HG02852 (cell line): ENCODE data around the gene PCGF2.
"Not testable (repeated sequence)": the region's sequence is repeated elsewhere in the genome, so short reads cannot be mapped to it uniquely, and the experiment has no call there.

ENCODE experiments used
- ATAC-seq: cut with Tn5 transposase; IDR thresholded peaks from one replicate; pipeline ENCODE4 v1.9.1; 2021; ENCODE audit warnings: mild to moderate bottlenecking, moderate library complexity; ENCODE audit not compliant: unreplicated experiment

PCGF2 gene

DNA sequence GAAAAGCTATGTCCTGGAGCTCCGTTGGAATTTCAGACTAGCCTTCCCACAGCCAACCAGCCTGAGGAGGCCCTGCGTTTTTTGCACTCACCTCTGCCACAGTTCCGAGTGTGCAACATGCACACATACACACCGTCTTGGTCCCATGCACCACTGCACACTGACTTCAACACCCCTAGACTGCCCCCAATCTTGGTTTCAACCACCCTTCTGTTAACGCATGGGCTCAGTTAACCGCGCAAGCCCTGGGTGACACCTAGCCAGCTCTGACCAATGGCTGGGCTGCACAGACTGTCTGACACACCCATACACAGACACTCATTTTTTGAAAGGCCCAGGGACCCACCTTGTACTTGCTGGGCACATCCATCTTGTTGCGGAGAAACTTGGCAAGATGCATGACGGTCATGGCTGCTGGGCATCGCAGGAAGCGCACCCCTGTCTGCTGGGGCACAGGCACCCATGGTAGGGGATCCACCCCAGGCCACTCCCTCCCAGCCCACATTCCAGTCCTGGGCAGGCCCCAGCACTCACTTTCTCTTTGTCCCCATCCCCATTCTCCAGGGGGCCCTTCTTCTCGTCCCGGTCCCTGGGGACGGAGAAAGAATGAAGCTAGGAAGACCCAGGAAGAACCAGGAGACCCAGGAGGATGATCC is 10.0 kb downstream of the PCGF2 start:
- ATAC-seq, result no peak

- no peak for ATAC-seq
Observed at GRCh38 chr17:38735161-38735997, 12.8 kb downstream of the PCGF2 start.

DNA sequence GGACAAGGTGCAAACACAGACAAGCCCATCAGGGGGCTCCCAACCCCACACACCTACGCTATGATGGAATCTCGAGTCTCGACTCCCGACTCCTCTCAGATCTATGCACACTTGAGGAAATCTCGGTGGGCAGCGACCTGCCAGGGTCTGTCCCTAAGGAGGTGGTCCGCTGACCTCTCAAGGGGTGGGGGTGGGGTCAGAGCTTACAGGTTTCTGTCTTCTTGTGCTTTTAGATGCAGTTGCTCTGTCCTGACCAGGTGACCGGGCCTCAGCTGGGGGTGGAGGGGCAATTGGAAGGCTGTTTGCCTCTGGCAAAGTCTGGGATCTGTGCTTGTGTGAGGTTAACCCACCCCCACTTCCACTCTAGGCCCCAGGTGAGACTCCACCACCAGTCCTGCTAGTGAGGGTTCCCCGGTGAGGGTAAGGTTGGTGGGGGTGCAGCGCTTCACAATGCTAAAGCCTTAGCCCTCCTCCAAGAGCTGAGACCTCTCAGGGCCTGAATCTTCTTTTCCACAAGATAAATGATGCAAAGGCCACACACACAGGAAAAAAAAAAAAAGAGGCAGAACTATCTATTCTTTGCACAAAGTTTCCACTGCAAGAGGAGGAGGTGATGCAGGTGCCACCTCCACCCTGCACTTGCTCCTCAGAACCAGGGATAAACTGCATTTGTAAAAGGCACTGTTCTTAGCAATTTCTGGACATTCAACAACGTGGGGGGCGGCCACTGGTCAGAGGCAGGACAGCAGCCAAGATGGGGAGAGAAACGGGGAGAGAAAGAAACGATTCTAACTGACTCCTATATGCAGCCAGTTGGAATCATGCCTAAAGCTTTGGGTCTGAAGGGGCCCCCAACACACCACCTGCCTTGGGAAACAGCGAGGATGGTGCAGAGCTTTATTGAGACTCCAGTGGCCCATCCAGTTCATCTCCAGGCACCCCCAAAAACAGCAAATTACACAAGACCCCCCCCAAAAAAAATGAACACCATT is 13.9 kb downstream of the PCGF2 start:
- no peak for ATAC-seq

DNA sequence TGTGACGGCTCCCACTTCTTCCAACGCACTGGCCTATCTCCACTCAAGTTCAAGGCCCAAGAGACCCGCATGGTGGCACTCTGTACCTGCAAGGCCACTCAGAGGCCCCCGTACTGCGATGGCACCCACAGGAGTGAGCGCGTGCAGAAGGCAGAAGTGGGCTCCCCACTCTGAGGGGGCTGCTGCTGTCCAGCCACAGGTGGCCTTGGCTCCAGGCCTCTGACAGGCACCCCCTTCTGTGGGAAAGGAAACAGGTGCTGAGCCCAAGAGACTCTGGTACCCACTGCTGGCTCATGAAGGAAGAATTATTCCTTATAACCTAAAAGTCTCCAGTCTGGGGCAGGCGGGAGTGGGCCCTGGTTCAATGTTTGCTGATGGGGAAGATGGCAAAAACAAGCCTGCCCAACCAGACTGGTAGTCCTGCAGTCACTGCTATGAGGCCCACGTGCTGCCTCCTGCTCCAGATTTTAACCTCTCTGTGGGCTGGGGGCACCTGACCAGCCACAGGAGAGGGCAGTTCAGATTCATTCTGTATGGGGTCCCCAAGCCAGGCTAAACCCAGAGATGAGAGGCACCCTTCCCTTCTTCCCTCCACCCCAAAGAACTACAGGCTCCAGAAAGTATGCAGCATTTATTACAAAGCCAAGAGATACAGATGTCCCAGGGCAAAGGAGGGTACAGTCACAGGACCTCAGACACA is 14.7 kb downstream of the PCGF2 start:
- ATAC-seq, result no peak

DNA sequence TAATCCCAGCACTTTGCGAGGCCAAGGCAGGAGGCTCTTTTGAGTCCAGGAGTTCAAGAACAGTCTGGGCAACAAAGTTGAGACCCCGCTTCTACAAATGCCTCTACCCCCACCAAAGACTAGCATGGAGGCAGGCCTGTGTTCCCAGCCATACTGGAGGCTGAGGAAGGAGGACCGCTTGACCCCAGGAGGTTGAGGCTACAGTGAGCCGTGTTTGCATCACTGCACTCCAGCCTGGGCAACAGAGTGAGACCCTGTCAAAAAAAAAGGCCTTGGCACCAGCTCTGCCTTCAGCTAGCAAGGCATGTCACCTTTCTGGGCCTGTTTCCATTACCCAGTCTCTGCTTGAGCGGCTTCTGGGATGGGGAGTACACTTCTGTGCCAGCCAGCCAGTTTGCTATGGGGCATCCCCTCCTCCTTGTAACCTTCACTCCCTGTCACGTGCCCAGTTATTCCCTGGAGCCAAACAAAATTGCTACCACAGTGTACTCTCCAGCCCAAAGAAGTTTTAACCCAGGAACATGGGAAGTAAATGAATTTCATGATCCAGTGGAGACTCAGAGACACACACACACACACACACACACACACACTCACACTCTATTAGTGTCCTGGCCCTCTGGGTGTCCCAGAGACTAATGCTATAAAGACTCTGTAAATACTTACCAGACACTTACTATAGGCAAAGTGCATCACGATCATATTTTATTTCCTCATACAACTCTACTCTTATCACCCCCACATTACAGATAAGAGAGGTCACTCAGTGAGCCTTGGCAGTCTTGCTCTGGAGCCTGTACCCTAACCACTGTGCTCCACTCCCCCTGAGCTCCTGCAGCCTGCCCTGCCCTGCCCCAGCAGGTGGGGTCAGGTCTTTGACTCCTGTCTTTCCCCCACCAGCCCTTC is 15.5 kb downstream of the PCGF2 start:
- no peak for ATAC-seq

GRCh38 chr17:38731526-38732294 is 16.4 kb downstream of the PCGF2 start:
- no peak for ATAC-seq

GRCh38 chr17:38730526-38731379 is 17.4 kb downstream of the PCGF2 start:
- no peak for ATAC-seq

- peak; percentile 80 for ATAC-seq
Observed at GRCh38 chr17:38729886-38730525, 18.1 kb downstream of the PCGF2 start, which contains the start of gene CISD3. CISD3 (plus strand) TSS chr17:38730341; CDS start chr17:38730359, 18 bp downstream.

- ATAC-seq, result no peak
Observed at GRCh38 chr17:38729368-38729885, 18.7 kb downstream of the PCGF2 start.

DNA sequence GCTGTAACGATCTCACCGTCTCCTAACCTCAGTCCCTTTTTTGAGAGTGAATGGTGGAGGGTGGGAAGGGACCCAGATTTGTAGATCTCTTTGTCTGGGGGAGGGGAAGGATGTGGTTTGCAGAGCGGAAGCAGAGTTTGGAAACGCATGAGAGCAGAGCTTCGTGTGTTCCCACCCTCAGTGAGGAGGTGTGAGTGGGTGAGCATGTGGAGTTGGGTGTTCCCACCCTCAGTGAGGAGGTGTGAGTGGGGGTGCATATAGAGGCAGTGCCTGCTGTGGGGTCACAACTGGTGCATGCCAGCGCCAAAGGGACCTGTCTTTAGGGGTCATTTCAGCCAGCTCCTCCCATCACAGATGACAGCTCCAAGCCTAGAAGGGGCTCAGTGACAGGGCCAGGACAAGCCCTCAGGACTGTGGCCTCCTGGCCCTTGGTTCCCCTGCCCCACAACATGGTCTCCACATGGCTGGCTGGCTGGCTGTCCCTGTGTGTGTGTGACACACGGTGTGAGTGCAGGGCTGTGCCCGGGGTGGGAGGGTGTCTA is 19.8 kb downstream of the PCGF2 start:
- ATAC-seq, result no peak

DNA sequence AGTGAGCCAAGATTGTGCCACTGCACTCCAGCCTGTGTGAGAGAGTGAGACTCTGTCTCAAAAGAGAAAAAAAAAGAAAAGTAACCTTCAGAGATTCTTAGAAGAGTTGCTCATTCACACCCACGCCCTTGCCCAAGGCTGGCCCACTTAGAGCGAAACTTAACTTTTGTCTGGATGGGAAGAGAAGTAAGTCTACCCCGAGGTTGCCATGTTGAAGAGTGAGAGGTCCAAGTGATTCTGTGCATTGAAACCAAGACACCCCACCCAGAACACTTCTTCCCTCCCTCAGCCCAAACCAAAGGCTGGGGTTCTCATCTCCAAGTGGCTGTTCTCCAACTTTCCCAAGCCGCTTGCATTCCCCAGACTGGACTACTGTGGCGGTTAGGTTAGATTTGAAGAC is 20.4 kb downstream of the PCGF2 start:
- ATAC-seq, result no peak

DNA sequence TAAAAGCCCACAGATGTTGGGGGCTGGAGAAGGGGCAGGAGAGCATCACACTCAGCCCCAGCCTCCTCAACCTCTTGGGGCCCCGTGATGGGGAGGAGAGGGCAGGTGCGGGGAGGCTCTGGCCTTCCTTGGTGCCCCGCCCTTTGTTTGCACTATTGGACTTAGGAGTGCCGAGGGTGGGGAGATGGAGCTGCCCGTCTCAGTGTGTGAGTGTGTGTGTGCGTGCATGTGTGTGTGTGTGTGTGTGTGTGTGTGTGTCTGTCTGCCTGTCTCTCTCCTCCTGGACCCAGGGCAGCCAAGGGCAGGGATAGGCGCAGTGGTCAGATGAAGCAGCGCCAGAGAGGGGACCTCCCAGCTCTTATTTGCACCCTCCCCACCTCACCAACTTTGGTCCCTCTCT is 22.0 kb downstream of the PCGF2 start:
- not testable (repeated sequence) for ATAC-seq

- ATAC-seq, result no peak
Observed at GRCh38 chr17:38725066-38725465, 23.1 kb downstream of the PCGF2 start.

DNA sequence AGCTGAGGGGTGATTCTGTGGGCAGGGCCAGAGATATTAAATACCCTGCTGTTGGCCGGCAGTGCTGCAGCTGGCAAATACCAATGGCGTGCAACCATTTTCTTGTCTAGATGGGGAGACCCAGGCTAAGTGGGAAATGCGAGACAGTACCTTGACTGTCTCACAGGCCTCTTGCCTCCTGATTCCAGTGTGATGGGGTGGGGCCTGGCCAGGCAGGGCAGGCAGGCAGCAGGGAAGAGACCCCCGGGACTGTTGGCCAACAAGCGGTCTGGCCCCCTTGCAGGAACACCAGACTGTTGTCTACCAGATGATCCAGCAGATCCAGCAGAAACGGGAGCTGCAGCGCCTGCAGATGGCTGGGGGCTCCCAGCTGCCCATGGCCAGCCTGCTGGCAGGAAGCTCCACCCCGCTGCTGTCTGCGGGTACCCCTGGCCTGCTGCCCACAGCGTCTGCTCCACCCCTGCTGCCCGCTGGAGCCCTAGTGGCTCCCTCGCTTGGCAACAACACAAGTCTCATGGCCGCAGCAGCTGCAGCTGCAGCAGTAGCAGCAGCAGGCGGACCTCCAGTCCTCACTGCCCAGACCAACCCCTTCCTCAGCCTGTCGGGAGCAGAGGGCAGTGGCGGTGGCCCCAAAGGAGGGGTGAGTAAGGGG is 23.7 kb downstream of the PCGF2 start:
- no peak for ATAC-seq

DNA sequence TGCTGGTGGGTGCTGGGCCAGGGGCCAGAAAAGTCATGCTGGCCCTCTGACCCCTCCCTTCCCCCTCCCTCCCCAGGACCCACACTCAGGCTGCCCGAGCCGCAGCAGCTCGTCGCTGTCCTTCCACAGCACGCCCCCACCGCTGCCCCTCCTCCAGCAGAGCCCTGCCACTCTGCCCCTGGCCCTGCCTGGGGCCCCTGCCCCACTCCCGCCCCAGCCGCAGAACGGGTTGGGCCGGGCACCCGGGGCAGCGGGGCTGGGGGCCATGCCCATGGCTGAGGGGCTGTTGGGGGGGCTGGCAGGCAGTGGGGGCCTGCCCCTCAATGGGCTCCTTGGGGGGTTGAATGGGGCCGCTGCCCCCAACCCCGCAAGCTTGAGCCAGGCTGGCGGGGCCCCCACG is 26.3 kb downstream of the PCGF2 start:
- no peak for ATAC-seq

- no peak for ATAC-seq
Observed at GRCh38 chr17:38720941-38721340, 27.2 kb downstream of the PCGF2 start.
